Muscle of leg (tissue), 11 donors: ENCODE measurements around the gene KRT6C. TPM values are rescaled to one million over a fixed set of nuclear protein-coding genes. Genes with fewer than 3 reads are reported as not detected.

Source experiments
- DNase-seq: peaks from one replicate; pipeline ENCODE4 v3.0.0; 2013
- H3K27ac ChIP-seq: one replicate; pipeline ENCODE4 v1.5.1; 2013; ENCODE audit warnings: mild to moderate bottlenecking, low read length, control low read depth
- H3K27me3 ChIP-seq: one replicate; pipeline ENCODE4 v1.6.1; 2013; ENCODE audit warnings: low read length; ENCODE audit not compliant: control insufficient read depth, insufficient read depth
- H3K36me3 ChIP-seq: one replicate; pipeline ENCODE4 v1.6.1; 2013; ENCODE audit warnings: low read length; ENCODE audit not compliant: control insufficient read depth, insufficient read depth
- H3K4me1 ChIP-seq: one replicate; pipeline ENCODE4 v1.6.1; 2013; ENCODE audit warnings: low read length; ENCODE audit not compliant: control insufficient read depth, insufficient read depth
- H3K4me3 ChIP-seq: one replicate; pipeline ENCODE4 v1.5.1; 2013; ENCODE audit warnings: low read length, control low read depth
- H3K9me3 ChIP-seq: replicated peaks from 2 replicates; pipeline ENCODE4 v1.6.1; 2013; ENCODE audit warnings: low read depth, low read length; ENCODE audit not compliant: control insufficient read depth
- WGBS: methylation state at CpG from one replicate; pipeline ENCODE4 v1.1.5; 2013; ENCODE audit warnings: missing lambda C conversion rate; ENCODE audit not compliant: insufficient coverage; 5-methylcytosine and 5-hydroxymethylcytosine counted together
- polyA plus RNA-seq, 8 donors: library from polyadenylated mRNA; unstranded; fragments of 120-200 nt; gene quantifications; one replicate each; pipeline versions ENCODE4 v1.2.1 to v1.2.3, GENCODE V29; 2013; ENCODE audit warnings: inconsistent platforms in 1 of 8, low replicate concordance in 1 of 8; ENCODE audit not compliant: insufficient read length in 8 of 8, insufficient read depth in 1 of 8
- total RNA-seq: library from RNA; stranded (reverse); fragments of 120-200 nt; gene quantifications from one replicate; pipeline ENCODE4 v1.2.4, GENCODE V29; 2013

KRT6C gene
- total and polyA plus RNA-seq, 9 donors = 0.32 TPM; not detected in 8

GRCh38 chr12:52436828-52437474, 36.7 kb downstream of the KRT6C start:
- 56% methylated on average over 4 of the region's 9 CpGs for WGBS
- H3K36me3 ChIP-seq = no peaks in the 10 kb centered on the region
- no peak for DNase-seq
- H3K9me3 ChIP-seq = no peaks in the 10 kb centered on the region
- H3K27ac ChIP-seq = no peak overlapping the region
- no peaks in the 10 kb centered on the region for H3K4me1 ChIP-seq
- H3K27me3 ChIP-seq = peaks cover 6% of the 10 kb centered on the region
- no peak overlapping the region for H3K4me3 ChIP-seq

- DNase-seq = no peak
- Histone ChIP-seq H3K9me3 (no peaks in the 10 kb centered on the region), H3K4me1 (no peaks in the 10 kb centered on the region), H3K36me3 (no peaks in the 10 kb centered on the region), H3K27ac (no peak overlapping the region), H3K4me3 (no peak overlapping the region), H3K27me3 (peaks cover 11% of the 10 kb centered on the region)
- WGBS = 55% methylated on average over 6 of the region's 9 CpGs
Observed at GRCh38 chr12:52436000-52436827, 37.4 kb downstream of the KRT6C start.

GRCh38 chr12:52435659-52435999, 38.0 kb downstream of the KRT6C start:
- peaks cover 15% of the 10 kb centered on the region for H3K27me3 ChIP-seq
- WGBS = 86% methylated on average over 5 of the region's 6 CpGs

GRCh38 chr12:52434760-52435530, 38.7 kb downstream of the KRT6C start:
- peaks cover 14% of the 10 kb centered on the region for H3K27me3 ChIP-seq
- H3K27ac ChIP-seq = no peak overlapping the region
- no peak overlapping the region for H3K4me3 ChIP-seq
- no CpG with 5 or more reads among the region's 6 CpGs for WGBS
- no peaks in the 10 kb centered on the region for H3K36me3 ChIP-seq
- no peaks in the 10 kb centered on the region for H3K9me3 ChIP-seq
- no peaks in the 10 kb centered on the region for H3K4me1 ChIP-seq
- DNase-seq = no peak

More at GRCh38 chr12:52435659-52435999, 38.0 kb downstream of the KRT6C start:
- DNase-seq = no peak
- no peaks in the 10 kb centered on the region for H3K4me1 ChIP-seq
- H3K27ac ChIP-seq = no peak overlapping the region
- H3K36me3 ChIP-seq = no peaks in the 10 kb centered on the region
- H3K9me3 ChIP-seq = no peaks in the 10 kb centered on the region
- no peak overlapping the region for H3K4me3 ChIP-seq

- Histone ChIP-seq H3K27me3 (peaks cover 19% of the 10 kb centered on the region), H3K4me1 (no peaks in the 10 kb centered on the region), H3K9me3 (no peaks in the 10 kb centered on the region), H3K27ac (no peak within 1 kb of the TSS), H3K36me3 (no peaks in the 10 kb centered on the region), H3K4me3 (no peak within 1 kb of the TSS)
- no peak for DNase-seq
- 87% methylated on average over 16 of the region's 20 CpGs for WGBS
Observed at GRCh38 chr12:52434081-52434733, 39.4 kb downstream of the KRT6C start, which contains the start of gene KRT75. Gene KRT75, minus strand, starts transcription at chr12:52434371. Its CDS starts 67 bp downstream, at chr12:52434304.

GRCh38 chr12:52433501-52434080, 40.0 kb downstream of the KRT6C start:
- no peaks in the 10 kb centered on the region for H3K4me1 ChIP-seq
- WGBS = 82% methylated on average over 7 of the region's 12 CpGs

GRCh38 chr12:52432559-52433207, 40.9 kb downstream of the KRT6C start:
- Histone ChIP-seq H3K36me3 (no peaks in the 10 kb centered on the region), H3K4me1 (no peaks in the 10 kb centered on the region), H3K27me3 (peaks cover 19% of the 10 kb centered on the region), H3K27ac (no peak overlapping the region), H3K9me3 (no peaks in the 10 kb centered on the region), H3K4me3 (no peak overlapping the region)
- WGBS = 81% methylated on average over 4 of the region's 6 CpGs
- DNase-seq = no peak

More at GRCh38 chr12:52433501-52434080, 40.0 kb downstream of the KRT6C start:
- Histone ChIP-seq H3K9me3 (no peaks in the 10 kb centered on the region), H3K36me3 (no peaks in the 10 kb centered on the region), H3K4me3 (no peak overlapping the region), H3K27ac (no peak overlapping the region), H3K27me3 (peaks cover 19% of the 10 kb centered on the region)
- no peak for DNase-seq

GRCh38 chr12:52428121-52428520, 45.5 kb downstream of the KRT6C start:
- H3K27me3 ChIP-seq = peaks cover 19% of the 10 kb centered on the region
- no peak for DNase-seq
- H3K27ac ChIP-seq = no peak overlapping the region
- WGBS = 76% methylated on average over 10 of the region's 10 CpGs
- no peaks in the 10 kb centered on the region for H3K36me3 ChIP-seq
- H3K4me3 ChIP-seq = no peak overlapping the region
- H3K4me1 ChIP-seq = peaks cover 9% of the 10 kb centered on the region
- no peaks in the 10 kb centered on the region for H3K9me3 ChIP-seq

GRCh38 chr12:52427083-52427482, 46.5 kb downstream of the KRT6C start:
- Histone ChIP-seq H3K36me3 (no peaks in the 10 kb centered on the region), H3K4me3 (no peak overlapping the region), H3K4me1 (peaks cover 11% of the 10 kb centered on the region), H3K9me3 (no peaks in the 10 kb centered on the region), H3K27ac (no peak overlapping the region), H3K27me3 (peaks cover 19% of the 10 kb centered on the region)
- no CpG with 5 or more reads among the region's 1 CpG for WGBS
- DNase-seq = no peak
